Gastrocnemius medialis (tissue), 4 donors: ENCODE results near the gene WDR37. TPM values are rescaled to one million over a fixed set of nuclear protein-coding genes. Genes with fewer than 3 reads are reported as not detected.

ENCODE experiments used
- ATAC-seq, 2 donors: fragments of 150-250 bp; one replicate each; pipeline ENCODE4 v1.9.1; 2016
- DNase-seq, 2 donors: peaks; one replicate each; pipeline ENCODE4 v3.0.0-alpha.2; 2019
- H3K27ac ChIP-seq, 4 donors: fragments of 200-600 bp; sonication (generic); 1 replicate in 1 of 4; 2 replicates in 3 of 4; pipeline ENCODE4 v1.5.1; 2016 to 2018; ENCODE audit warnings: mild to moderate bottlenecking in 2 of 4, moderate library complexity in 1 of 4
- H3K27me3 ChIP-seq, 3 donors: fragments of 200-600 bp; sonication (generic) in 2 of 3; 1 replicate in 1 of 3; 2 replicates in 2 of 3; pipeline versions ENCODE4 v1.5.1 to v1.6.0; 2016 to 2019; ENCODE audit warnings: mild to moderate bottlenecking in 1 of 3, moderate library complexity in 1 of 3
- H3K36me3 ChIP-seq, 2 donors: fragments of 200-600 bp; sonication (generic) in 1 of 2; one replicate each; pipeline ENCODE4 v1.5.1; 2017 to 2018
- H3K4me1 ChIP-seq, 2 donors: fragments of 200-600 bp; sonication (generic) in 1 of 2; one replicate each; pipeline ENCODE4 v1.5.1; 2016 to 2017; ENCODE audit warnings: mild to moderate bottlenecking in 2 of 2
- H3K4me3 ChIP-seq, 4 donors: fragments of 200-600 bp; sonication (generic) in 3 of 4; 1 replicate in 1 of 4; 2 replicates in 3 of 4; pipeline ENCODE4 v1.5.1; 2016 to 2019; ENCODE audit warnings: mild to moderate bottlenecking in 2 of 4
- H3K9me3 ChIP-seq, 3 donors: fragments of 200-600 bp; sonication (generic) in 2 of 3; 1 replicate in 1 of 3; 2 replicates in 2 of 3; pipeline ENCODE4 v1.5.1; 2016 to 2019
- POLR2A ChIP-seq, 2 donors: fragments of 450-650 bp; IDR thresholded peaks; one replicate each; pipeline ENCODE4 v1.6.1; 2017; ENCODE audit warnings: antibody characterized with exemption in 2 of 2, mild to moderate bottlenecking in 2 of 2, moderate library complexity in 2 of 2
- in situ Hi-C, 4 donors: fragments of 200-750 bp; cut with MboI; loops; one replicate each; pipeline versions ENCODE4 v1.15.0 to v1.8.0; 2017; ENCODE audit warnings: low sequenced_read_pairs in 4 of 4
- intact Hi-C: fragments of 100-400 bp; cut with DNase I; formaldehyde crosslinking; loops from one replicate; pipeline ENCODE4 v1.15.1; 2023; ENCODE audit warnings: low total_unique reads
- total RNA-seq, 4 donors: library from RNA; depleted of rRNA; stranded (reverse); fragments of >200 nt; gene quantifications; one replicate each; pipeline versions ENCODE4 v1.1.0 to v1.2.3, GENCODE V29; 2016
- TF ChIP-seq, protein P1 (sequence below), 5 experiments: fragments of 450-650 bp in 3 of 5; fragments of 200-600 bp in 2 of 5; sonication (generic) in 2 of 5; IDR thresholded peaks in 4 of 5; conservative IDR thresholded peaks in 1 of 5; 1 replicate in 4 of 5; 2 replicates in 1 of 5; pipeline ENCODE4 v1.5.1; 2016 to 2019; ENCODE audit warnings: antibody characterized with exemption in 5 of 5, mild to moderate bottlenecking in 3 of 5, moderate library complexity in 3 of 5

The WDR37 gene
- total RNA-seq, 4 donors from 2014 or later, result 18.4 to 26.2 (median 23.2) TPM

DNA sequence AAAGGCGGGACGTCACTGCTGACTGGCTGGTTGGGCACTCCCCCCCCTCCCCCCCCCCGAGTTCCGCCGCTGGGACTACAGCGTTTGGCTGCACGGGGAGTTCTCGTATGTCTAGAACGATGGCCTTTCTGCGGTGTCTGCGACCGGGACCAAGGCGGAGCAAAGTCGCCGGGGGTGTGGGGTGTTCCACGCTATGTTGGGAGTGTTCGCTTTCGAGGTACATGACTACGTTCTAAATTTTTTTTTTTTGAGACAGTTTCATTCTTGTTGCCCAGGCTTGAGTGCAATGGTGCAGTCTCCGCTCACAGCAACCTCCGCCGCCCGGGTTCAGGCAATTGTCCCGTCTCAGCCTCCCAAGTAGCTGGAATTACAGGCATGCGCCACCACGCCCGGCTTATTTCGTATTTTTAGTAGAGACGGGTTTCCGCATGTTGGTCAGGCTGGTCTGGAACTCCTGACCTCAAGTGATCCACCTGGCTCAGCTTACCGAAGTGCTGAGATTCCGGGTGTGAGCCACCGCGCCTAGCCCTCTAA, 6.7 kb upstream of the WDR37 start:
- H3K27me3 ChIP-seq, result no peaks in the 10 kb centered on the region
- peaks cover 57 to 59% of the 10 kb centered on the region in 2 donors for H3K4me1 ChIP-seq
- peak overlapping the region; percentile 91 to 97 (median 96) for H3K27ac ChIP-seq
- intact Hi-C loops (loop anchor here (2.0 to 10.0 kb wide), 6 partner anchors 23 to 537 kb away; partner anchors contain the start of genes DIP2C and LARP4B), in situ Hi-C loops (no loop called here)
- peak overlapping the region; percentile 72 to 87 (median 80) for H3K4me3 ChIP-seq
- ATAC-seq, result no peak
- TF ChIP-seq POLR2A (IDR thresholded peaks at IDR 0.05), result no peak
- TF ChIP-seq, protein P1, sequence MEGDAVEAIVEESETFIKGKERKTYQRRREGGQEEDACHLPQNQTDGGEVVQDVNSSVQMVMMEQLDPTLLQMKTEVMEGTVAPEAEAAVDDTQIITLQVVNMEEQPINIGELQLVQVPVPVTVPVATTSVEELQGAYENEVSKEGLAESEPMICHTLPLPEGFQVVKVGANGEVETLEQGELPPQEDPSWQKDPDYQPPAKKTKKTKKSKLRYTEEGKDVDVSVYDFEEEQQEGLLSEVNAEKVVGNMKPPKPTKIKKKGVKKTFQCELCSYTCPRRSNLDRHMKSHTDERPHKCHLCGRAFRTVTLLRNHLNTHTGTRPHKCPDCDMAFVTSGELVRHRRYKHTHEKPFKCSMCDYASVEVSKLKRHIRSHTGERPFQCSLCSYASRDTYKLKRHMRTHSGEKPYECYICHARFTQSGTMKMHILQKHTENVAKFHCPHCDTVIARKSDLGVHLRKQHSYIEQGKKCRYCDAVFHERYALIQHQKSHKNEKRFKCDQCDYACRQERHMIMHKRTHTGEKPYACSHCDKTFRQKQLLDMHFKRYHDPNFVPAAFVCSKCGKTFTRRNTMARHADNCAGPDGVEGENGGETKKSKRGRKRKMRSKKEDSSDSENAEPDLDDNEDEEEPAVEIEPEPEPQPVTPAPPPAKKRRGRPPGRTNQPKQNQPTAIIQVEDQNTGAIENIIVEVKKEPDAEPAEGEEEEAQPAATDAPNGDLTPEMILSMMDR (IDR thresholded peaks at IDR 0.05 in 4 of 5, conservative IDR thresholded peaks at IDR 0.05 in 1 of 5), result no peak
- H3K36me3 ChIP-seq, result peaks cover 0 to 21% of the 10 kb centered on the region in 2 donors
- no peaks in the 10 kb centered on the region for H3K9me3 ChIP-seq
- peak in 1 of 2 donors; percentile 48 for DNase-seq

DNA sequence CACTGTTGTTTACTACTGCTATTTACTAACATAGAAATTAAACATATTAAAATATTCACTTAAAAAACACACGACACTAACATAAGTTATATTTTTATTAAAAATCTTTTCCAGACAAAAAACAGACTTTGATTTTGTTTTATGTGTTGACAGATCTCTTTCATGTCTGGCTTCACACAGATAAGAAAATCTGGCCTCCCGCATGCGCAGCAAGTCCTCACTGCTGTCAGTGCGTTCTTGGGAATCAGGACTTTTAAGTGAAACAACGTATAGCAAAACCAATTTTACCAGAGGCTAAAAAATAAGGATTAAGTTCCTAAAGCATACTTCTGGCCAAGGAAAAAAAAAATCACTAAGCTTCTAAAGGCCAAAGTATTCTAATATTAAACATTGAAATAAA, 6.0 kb upstream of the WDR37 start:
- Histone ChIP-seq H3K4me3 (peak overlapping the region; percentile 72 to 87 (median 80)), H3K4me1 (peaks cover 57 to 59% of the 10 kb centered on the region in 2 donors), H3K27me3 (no peaks in the 10 kb centered on the region), H3K9me3 (no peaks in the 10 kb centered on the region), H3K36me3 (peaks cover 0 to 21% of the 10 kb centered on the region in 2 donors), H3K27ac (peak overlapping the region; percentile 91 to 97 (median 96))
- intact Hi-C loops (no loop called here), in situ Hi-C loops (loop anchor here in 1 of 4 donors (10.0 kb wide), 1 partner anchor 115 kb away; the partner anchor contains the start of gene LARP4B)
- ATAC-seq (no peak), DNase-seq (no peak)
- TF ChIP-seq, protein P1 (IDR thresholded peaks at IDR 0.05 in 4 of 5, conservative IDR thresholded peaks at IDR 0.05 in 1 of 5), result no peak
- TF ChIP-seq POLR2A (IDR thresholded peaks at IDR 0.05), result no peak

DNA sequence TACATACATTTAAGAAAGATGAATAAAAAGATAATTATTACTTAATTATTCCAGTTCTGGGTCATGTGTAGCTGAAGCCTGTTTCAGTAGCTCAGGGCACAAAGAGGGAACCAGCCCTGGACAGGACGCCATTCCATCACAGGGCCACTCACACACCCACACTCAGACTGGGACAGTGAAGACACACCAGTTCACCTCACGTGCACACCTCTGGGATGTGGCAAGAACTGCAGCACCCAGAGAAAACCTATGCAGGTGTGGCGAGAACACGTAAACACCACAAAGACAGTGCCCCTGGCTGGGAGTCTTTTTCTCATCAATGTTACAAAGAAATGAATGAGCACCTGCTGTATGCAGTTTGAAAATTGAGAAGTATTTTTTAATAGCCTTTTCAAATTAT, 5.6 kb upstream of the WDR37 start:
- Histone ChIP-seq H3K4me1 (peaks cover 57% of the 10 kb centered on the region in 2 donors), H3K9me3 (no peaks in the 10 kb centered on the region), H3K27ac (peak overlapping the region; percentile 91 to 97 (median 96)), H3K27me3 (no peaks in the 10 kb centered on the region), H3K36me3 (peaks cover 0 to 21% of the 10 kb centered on the region in 2 donors), H3K4me3 (peak overlapping the region in 2 of 4 donors; percentile 79 to 87)
- DNase-seq (peak in 1 of 2 donors; percentile 49), ATAC-seq (no peak)
- TF ChIP-seq, protein P1 (IDR thresholded peaks at IDR 0.05 in 4 of 5, conservative IDR thresholded peaks at IDR 0.05 in 1 of 5), result no peak
- TF ChIP-seq POLR2A (IDR thresholded peaks at IDR 0.05), result no peak
- in situ Hi-C loops (loop anchor here in 1 of 4 donors (10.0 kb wide), 1 partner anchor 116 kb away; the partner anchor contains the start of gene LARP4B), intact Hi-C loops (no loop called here)

DNA sequence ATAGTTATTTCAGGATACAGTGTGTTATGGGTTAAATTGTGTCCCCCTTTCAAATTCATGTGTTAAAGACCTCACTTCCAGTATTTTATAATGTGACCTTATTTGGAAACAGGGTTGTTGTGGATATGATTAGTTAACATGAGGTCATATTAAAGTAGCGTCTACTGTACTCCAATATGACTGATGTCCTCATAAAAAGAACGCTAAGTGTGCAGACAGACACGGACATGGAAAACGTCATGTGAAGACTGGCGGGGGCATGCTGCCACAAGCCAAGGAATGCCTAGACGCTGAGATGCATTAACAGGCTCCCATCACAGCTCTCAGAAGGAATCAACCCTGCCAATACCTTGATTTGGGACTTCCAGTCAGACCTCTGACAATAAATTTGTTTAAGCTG, 1.5 kb upstream of the WDR37 start:
- peaks cover 0 to 21% of the 10 kb centered on the region in 2 donors for H3K36me3 ChIP-seq
- DNase-seq (no peak), ATAC-seq (no peak)
- no peaks in the 10 kb centered on the region for H3K27me3 ChIP-seq
- H3K4me3 ChIP-seq, result peak overlapping the region in 1 of 4 donors; percentile 99
- intact Hi-C loops (no loop called here), in situ Hi-C loops (loop anchor here in 1 of 4 donors (10.0 kb wide), 1 partner anchor 120 kb away; the partner anchor contains the start of gene LARP4B)
- no peak for TF ChIP-seq POLR2A (IDR thresholded peaks at IDR 0.05)
- TF ChIP-seq, protein P1 (IDR thresholded peaks at IDR 0.05 in 4 of 5, conservative IDR thresholded peaks at IDR 0.05 in 1 of 5), result no peak
- peak overlapping the region; percentile 3 to 100 (median 97) for H3K27ac ChIP-seq
- peaks cover 62 to 65% of the 10 kb centered on the region in 2 donors for H3K4me1 ChIP-seq
- H3K9me3 ChIP-seq, result no peaks in the 10 kb centered on the region
